CD4-positive, alpha-beta T cell treated with Interleukin-6 for 4 hours (primary cell): ENCODE results near the gene NDUFB1.

Experiments
- DNase-seq: peaks from one replicate; pipeline ENCODE4 v3.0.0-alpha.2; 2020; ENCODE audit warnings: mixed read lengths

Gene NDUFB1

GRCh38 chr14:92093320-92093719 lies 28.2 kb downstream of the NDUFB1 start:
- DNase-seq: peak; percentile 13

GRCh38 chr14:92088494-92088893 lies 33.0 kb downstream of the NDUFB1 start:
- no peak for DNase-seq

DNA sequence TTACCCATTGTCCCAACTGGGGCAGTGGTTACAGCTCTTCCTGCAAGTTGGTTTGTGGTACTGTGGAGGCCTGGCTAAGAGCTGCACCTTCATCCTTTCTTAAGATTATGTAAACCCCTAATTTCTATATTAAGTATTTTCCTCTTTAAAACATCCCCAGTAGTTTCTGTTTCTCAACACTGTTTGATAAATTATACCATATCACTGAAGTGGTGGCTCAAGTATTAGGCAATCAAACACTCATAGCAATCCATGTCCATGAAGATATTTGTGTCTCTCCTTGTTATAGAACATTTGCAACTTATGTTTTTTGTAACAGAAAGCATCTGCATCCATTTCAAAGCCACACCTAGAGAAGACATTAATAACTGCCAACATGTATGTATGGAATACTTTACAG lies 47.0 kb downstream of the NDUFB1 start:
- no peak for DNase-seq
